Measurements from ENCODE around the gene NCBP2.

The NCBP2 gene

GRCh38 chr3:196965804-196966173, 23.5 kb upstream of the NCBP2 start:
- no peaks in the 10 kb centered on the region for H3K27me3 ChIP-seq (ENCODE audit: insufficient read depth, poor library complexity, severe bottlenecking)
- DNase-seq (ENCODE audit: low spot score) (no peak), ATAC-seq (ENCODE audit: low read depth) (no peak)
- H3K9me3 ChIP-seq (ENCODE audit: severe bottlenecking): no peaks in the 10 kb centered on the region
- TF ChIP-seq CTCF (IDR thresholded peaks at IDR 0.05; ENCODE audit: poor library complexity, severe bottlenecking): no peak
- no peaks in the 10 kb centered on the region; the same call in 1 of the 2 replicates for H3K36me3 ChIP-seq (ENCODE audit: low read depth)
- H3K27ac ChIP-seq (ENCODE audit: poor library complexity, severe bottlenecking): no peak overlapping the region
- no peaks in the 10 kb centered on the region for H3K4me1 ChIP-seq (ENCODE audit: insufficient read depth, poor library complexity, severe bottlenecking)
- H3K4me3 ChIP-seq (ENCODE audit: severe bottlenecking): no peak overlapping the region

GRCh38 chr3:196965112-196965803, 22.9 kb upstream of the NCBP2 start:
- Histone ChIP-seq H3K27me3 (ENCODE audit: insufficient read depth, poor library complexity, severe bottlenecking) (no peaks in the 10 kb centered on the region), H3K9me3 (ENCODE audit: severe bottlenecking) (no peaks in the 10 kb centered on the region), H3K36me3 (ENCODE audit: low read depth) (no peaks in the 10 kb centered on the region; the same call in 1 of the 2 replicates), H3K4me3 (ENCODE audit: severe bottlenecking) (no peak overlapping the region), H3K4me1 (ENCODE audit: insufficient read depth, poor library complexity, severe bottlenecking) (no peaks in the 10 kb centered on the region), H3K27ac (ENCODE audit: poor library complexity, severe bottlenecking) (no peak overlapping the region)
- DNase-seq (ENCODE audit: low spot score) (no peak), ATAC-seq (ENCODE audit: low read depth) (no peak)
- no peak for TF ChIP-seq CTCF (IDR thresholded peaks at IDR 0.05; ENCODE audit: poor library complexity, severe bottlenecking)

GRCh38 chr3:196963631-196963953, 21.3 kb upstream of the NCBP2 start:
- DNase-seq (ENCODE audit: low spot score): no peak
- Histone ChIP-seq H3K9me3 (ENCODE audit: severe bottlenecking) (no peaks in the 10 kb centered on the region), H3K4me3 (ENCODE audit: severe bottlenecking) (no peak overlapping the region), H3K36me3 (ENCODE audit: low read depth) (no peaks in the 10 kb centered on the region; the same call in 1 of the 2 replicates), H3K4me1 (ENCODE audit: insufficient read depth, poor library complexity, severe bottlenecking) (no peaks in the 10 kb centered on the region), H3K27me3 (ENCODE audit: insufficient read depth, poor library complexity, severe bottlenecking) (no peaks in the 10 kb centered on the region), H3K27ac (ENCODE audit: poor library complexity, severe bottlenecking) (no peak overlapping the region)
- TF ChIP-seq CTCF (IDR thresholded peaks at IDR 0.05; ENCODE audit: poor library complexity, severe bottlenecking): no peak
- ATAC-seq (ENCODE audit: low read depth): no peak

- Histone ChIP-seq H3K27ac (ENCODE audit: poor library complexity, severe bottlenecking) (no peak overlapping the region), H3K9me3 (ENCODE audit: severe bottlenecking) (no peaks in the 10 kb centered on the region), H3K27me3 (ENCODE audit: insufficient read depth, poor library complexity, severe bottlenecking) (no peaks in the 10 kb centered on the region), H3K4me3 (ENCODE audit: severe bottlenecking) (no peak overlapping the region), H3K4me1 (ENCODE audit: insufficient read depth, poor library complexity, severe bottlenecking) (no peaks in the 10 kb centered on the region), H3K36me3 (ENCODE audit: low read depth) (no peaks in the 10 kb centered on the region; the same call in 1 of the 2 replicates)
- TF ChIP-seq CTCF (IDR thresholded peaks at IDR 0.05; ENCODE audit: poor library complexity, severe bottlenecking): no peak
- ATAC-seq (ENCODE audit: low read depth): no peak
- DNase-seq (ENCODE audit: low spot score): no peak
Measured at GRCh38 chr3:196962930-196963630, 20.8 kb upstream of the NCBP2 start.

Data from RWPE2 (cell line).